ENCODE data around the gene TRPM3.

The TRPM3 gene

GRCh38 chr9:71097671-71098070 is 23.8 kb downstream of the TRPM3 start:
- DNase-seq (ENCODE audit: low spot score) = no peak

GRCh38 chr9:71096421-71097108 is 24.9 kb downstream of the TRPM3 start:
- DNase-seq (ENCODE audit: low spot score) = no peak

GRCh38 chr9:71094708-71095251 is 26.6 kb downstream of the TRPM3 start:
- no peak for DNase-seq (ENCODE audit: low spot score)

GRCh38 chr9:71090896-71091295 is 30.5 kb downstream of the TRPM3 start:
- no peak for DNase-seq (ENCODE audit: low spot score)

- DNase-seq (ENCODE audit: low spot score) = peak; percentile 56
Observed at GRCh38 chr9:71079451-71079850, 42.0 kb downstream of the TRPM3 start.

- no peak for DNase-seq (ENCODE audit: low spot score)
Observed at GRCh38 chr9:71076096-71076495, 45.3 kb downstream of the TRPM3 start.

GRCh38 chr9:71073494-71073893 is 47.9 kb downstream of the TRPM3 start:
- no peak for DNase-seq (ENCODE audit: low spot score)

- DNase-seq (ENCODE audit: low spot score) = no peak
Observed at GRCh38 chr9:71072587-71072986, 48.8 kb downstream of the TRPM3 start.

GRCh38 chr9:71071633-71072032 is 49.8 kb downstream of the TRPM3 start:
- no peak for DNase-seq (ENCODE audit: low spot score)

GRCh38 chr9:71058660-71059059 is 62.8 kb downstream of the TRPM3 start:
- DNase-seq (ENCODE audit: low spot score) = no peak

GRCh38 chr9:71052287-71052686 is 69.1 kb downstream of the TRPM3 start:
- no peak for DNase-seq (ENCODE audit: low spot score)

GRCh38 chr9:71048280-71048679 is 73.1 kb downstream of the TRPM3 start:
- no peak for DNase-seq (ENCODE audit: low spot score)

- no peak for DNase-seq (ENCODE audit: low spot score)
Observed at GRCh38 chr9:71042448-71042990, 78.9 kb downstream of the TRPM3 start.

- DNase-seq (ENCODE audit: low spot score) = no peak
Observed at GRCh38 chr9:71037521-71037920, 83.9 kb downstream of the TRPM3 start.

- no peak for DNase-seq (ENCODE audit: low spot score)
Observed at GRCh38 chr9:71036501-71036900, 84.9 kb downstream of the TRPM3 start.

- DNase-seq (ENCODE audit: low spot score) = no peak
Observed at GRCh38 chr9:71032779-71033178, 88.6 kb downstream of the TRPM3 start.

GRCh38 chr9:71025728-71026127 is 95.7 kb downstream of the TRPM3 start:
- DNase-seq (ENCODE audit: low spot score) = no peak

- DNase-seq (ENCODE audit: low spot score) = no peak
Observed at GRCh38 chr9:71025201-71025600, 96.2 kb downstream of the TRPM3 start.

GRCh38 chr9:71010258-71010657 is 111.2 kb downstream of the TRPM3 start:
- no peak for DNase-seq (ENCODE audit: low spot score)

- DNase-seq (ENCODE audit: low spot score) = no peak
Observed at GRCh38 chr9:71005456-71005855, 116.0 kb downstream of the TRPM3 start.

- DNase-seq (ENCODE audit: low spot score) = no peak
Observed at GRCh38 chr9:71004196-71004595, 117.2 kb downstream of the TRPM3 start.

GRCh38 chr9:71003346-71003745 is 118.1 kb downstream of the TRPM3 start:
- no peak for DNase-seq (ENCODE audit: low spot score)

GRCh38 chr9:71001780-71002386 is 119.5 kb downstream of the TRPM3 start:
- DNase-seq (ENCODE audit: low spot score) = no peak
